ENCODE data around the gene MAP1B.

The MAP1B gene

DNA sequence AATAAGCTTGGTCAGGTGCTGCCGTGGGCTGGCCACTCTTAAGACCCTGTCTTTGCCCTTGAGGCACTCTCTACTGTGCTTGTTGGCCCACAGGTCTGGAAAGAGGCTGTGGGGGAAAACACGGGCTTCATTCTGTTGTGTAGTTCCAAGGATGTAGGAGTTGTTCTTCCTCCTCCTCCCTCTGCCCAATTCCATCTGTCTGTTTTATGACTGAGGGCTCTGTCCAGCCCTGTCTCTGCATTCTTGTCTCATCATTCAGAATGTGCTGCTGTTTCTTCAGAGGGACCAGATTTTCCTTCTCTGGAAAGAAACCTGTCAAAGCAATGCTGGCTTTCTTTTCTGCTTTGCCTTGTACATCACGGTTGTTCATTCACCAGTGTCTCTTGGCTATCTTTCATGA is 84.1 kb downstream of the MAP1B start:
- no peak for DNase-seq (ENCODE audit: low read depth in 2 of 2)

DNA sequence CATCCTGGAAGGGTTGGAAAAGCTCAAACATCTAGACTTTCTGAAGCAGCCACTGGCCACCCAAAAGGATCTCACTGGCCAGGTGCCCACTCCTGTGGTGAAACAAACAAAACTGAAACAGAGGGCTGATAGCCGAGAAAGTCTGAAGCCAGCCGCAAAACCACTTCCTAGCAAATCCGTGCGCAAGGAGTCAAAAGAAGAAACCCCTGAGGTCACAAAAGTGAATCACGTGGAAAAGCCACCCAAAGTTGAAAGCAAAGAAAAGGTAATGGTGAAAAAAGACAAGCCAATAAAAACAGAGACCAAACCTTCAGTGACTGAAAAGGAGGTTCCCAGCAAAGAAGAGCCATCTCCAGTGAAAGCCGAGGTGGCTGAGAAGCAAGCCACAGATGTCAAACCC is 87.6 kb downstream of the MAP1B start:
- peak; percentile 6 to 41 for DNase-seq (ENCODE audit: low read depth in 2 of 2)

DNA sequence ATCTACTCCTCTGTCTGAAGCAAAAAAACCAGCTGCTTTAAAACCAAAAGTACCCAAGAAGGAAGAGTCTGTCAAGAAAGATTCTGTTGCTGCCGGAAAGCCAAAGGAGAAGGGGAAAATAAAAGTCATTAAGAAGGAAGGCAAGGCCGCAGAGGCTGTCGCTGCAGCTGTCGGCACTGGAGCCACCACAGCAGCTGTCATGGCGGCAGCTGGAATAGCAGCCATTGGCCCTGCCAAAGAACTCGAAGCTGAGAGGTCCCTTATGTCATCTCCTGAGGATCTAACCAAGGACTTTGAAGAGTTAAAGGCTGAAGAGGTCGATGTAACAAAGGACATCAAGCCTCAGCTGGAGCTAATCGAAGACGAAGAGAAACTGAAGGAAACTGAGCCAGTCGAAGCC is 88.3 kb downstream of the MAP1B start:
- no peak for DNase-seq (ENCODE audit: low read depth in 2 of 2)

DNA sequence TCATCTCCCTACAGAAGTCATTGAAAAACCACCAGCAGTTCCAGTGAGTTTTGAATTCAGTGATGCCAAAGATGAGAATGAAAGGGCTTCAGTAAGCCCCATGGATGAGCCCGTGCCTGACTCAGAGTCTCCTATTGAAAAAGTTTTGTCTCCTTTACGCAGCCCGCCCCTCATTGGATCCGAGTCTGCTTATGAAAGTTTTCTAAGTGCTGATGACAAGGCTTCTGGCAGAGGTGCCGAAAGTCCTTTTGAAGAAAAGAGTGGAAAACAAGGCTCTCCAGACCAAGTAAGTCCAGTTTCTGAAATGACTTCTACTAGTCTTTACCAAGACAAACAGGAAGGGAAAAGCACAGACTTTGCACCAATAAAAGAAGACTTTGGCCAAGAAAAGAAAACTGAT is 90.1 kb downstream of the MAP1B start:
- DNase-seq (ENCODE audit: low read depth in 2 of 2) = no peak

DNA sequence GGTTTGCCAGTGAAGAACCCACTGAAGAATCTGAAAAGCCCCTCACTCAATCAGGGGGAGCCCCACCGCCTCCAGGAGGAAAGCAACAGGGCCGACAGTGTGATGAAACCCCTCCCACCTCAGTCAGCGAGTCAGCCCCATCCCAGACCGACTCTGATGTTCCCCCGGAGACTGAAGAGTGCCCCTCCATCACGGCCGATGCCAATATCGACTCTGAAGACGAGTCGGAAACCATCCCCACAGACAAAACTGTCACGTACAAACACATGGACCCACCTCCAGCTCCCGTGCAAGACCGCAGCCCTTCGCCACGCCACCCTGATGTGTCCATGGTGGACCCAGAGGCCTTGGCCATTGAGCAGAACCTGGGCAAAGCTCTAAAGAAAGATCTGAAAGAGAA is 92.4 kb downstream of the MAP1B start:
- no peak for DNase-seq (ENCODE audit: low read depth in 2 of 2)

DNA sequence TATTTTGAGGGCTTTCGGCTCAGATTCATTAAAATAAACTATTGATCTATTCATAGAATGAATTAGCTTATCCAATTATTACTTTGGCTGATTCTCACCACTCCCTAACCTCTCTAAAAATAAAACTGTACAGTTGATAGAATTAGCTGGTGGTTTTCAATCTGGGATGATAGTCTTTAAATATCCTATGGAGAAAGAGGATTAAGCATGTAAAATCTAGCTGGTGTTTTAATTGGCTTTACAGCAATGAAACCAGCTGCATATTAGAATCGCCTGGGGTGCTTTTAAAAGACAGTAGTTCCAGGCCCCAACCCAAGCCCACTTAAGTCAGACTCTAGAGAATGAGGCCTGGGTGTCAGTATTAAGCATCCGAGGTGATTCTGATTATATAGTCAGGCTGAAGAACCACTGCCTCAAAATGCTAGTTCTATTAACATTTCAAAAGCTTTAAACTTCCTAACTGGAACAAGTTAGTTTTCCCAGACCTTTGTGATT is 95.1 kb downstream of the MAP1B start:
- no peak for DNase-seq (ENCODE audit: low read depth in 2 of 2)

DNA sequence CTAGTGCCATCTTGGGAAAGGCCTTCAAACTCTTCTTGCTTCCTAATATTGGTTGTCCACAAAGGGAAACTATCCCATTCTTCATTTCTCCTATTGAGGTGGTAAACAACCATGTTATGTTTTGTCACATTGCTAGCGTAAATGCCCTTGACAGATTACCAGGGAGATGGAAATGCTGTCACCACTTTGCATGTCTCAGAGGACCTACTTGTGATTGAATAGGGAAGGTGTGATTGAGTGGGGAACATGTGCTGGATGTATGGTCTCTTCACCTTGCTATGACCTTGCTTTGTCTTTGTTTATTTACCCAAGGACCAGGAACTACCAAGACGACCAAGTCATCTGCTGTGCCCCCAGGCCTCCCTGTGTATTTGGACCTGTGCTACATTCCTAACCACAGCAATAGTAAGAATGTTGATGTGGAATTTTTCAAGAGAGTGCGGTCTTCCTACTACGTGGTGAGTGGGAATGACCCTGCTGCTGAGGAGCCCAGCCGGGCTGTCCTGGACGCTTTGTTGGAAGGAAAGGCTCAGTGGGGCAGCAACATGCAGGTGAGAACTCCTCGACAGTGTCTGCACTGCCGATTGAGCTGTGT is 96.1 kb downstream of the MAP1B start:
- DNase-seq (ENCODE audit: low read depth in 2 of 2) = no peak

DNA sequence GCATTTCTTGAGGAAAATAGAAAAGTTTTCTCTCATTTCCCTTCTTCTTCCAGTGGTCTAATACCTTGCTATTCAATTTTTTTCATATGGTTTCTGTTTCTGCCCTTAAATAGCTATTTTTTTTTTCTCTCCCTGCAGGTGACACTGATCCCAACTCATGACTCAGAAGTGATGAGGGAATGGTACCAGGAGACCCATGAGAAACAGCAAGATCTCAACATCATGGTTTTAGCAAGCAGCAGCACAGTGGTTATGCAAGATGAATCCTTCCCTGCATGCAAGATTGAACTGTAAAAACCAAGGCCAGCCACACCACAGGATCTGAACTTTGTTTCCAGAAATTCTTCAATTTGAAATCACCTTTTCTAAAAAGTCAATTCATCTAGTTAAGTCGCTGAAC is 97.7 kb downstream of the MAP1B start:
- DNase-seq (ENCODE audit: low read depth in 2 of 2) = no peak

DNA sequence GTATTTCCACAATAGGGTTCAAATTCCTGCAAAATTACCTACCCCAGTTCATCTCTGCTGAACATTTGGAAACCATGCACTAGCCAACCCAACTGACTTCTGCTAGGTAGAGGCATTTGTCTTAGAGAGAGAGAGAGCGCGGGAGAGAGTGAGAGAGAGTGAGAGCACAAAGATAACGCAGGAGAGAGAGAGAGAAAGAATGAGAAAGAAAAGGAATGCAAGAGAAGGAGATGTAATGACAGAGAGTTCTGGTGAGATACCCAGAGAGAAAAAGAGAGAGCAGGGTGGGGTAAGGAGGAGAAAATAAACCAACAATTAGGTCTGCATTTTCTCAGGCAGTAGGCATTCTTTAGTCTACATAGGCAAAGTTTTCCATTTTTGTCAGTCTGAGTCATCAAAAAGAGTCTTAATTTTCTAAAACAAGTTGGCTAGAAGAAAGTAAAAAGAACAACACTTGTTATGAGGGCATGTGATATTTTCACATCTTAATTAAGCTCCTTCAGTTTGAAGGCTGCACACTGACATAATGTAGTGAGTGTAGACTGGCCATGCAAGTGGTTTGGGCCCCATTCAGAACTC is 98.2 kb downstream of the MAP1B start:
- DNase-seq (ENCODE audit: low read depth in 2 of 2) = no peak

DNA sequence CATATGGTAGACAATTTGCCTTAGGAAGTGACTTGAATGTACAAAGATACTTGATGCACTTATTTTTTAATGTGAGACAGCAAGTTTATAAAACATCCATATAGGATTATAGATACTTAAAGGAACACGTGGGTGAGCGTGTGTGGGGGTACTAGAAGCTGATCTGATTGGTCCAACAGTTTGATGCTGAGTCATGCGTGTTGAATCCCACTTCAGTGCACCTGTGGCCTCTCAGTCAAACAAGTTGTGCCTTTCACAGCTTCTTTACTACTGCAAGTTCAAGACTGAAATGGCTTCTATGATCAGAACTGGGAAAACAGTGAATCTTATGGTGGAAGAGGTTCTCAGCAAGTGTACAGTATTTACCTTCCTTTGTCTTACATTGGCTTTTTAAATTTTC is 98.9 kb downstream of the MAP1B start:
- no peak for DNase-seq (ENCODE audit: low read depth in 2 of 2)

DNA sequence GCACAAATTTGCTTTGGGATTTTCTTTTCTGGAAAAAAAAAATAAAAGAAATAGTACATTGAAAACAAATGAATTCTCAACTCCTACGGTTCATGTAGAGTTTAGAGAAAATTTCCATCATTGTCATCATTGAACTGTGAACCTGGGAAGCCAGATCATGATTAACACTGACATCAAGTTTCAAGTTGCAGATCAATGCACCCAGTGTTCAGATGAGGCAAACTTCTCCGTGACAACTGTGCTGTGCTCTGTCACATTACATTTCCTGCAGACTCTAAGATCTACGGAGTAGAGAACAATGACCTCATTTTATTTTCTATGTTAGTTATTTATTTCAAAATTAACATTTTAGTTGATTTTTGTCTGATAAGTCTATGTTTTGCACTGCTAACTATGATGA is 99.7 kb downstream of the MAP1B start:
- DNase-seq (ENCODE audit: low read depth in 2 of 2) = no peak

DNA sequence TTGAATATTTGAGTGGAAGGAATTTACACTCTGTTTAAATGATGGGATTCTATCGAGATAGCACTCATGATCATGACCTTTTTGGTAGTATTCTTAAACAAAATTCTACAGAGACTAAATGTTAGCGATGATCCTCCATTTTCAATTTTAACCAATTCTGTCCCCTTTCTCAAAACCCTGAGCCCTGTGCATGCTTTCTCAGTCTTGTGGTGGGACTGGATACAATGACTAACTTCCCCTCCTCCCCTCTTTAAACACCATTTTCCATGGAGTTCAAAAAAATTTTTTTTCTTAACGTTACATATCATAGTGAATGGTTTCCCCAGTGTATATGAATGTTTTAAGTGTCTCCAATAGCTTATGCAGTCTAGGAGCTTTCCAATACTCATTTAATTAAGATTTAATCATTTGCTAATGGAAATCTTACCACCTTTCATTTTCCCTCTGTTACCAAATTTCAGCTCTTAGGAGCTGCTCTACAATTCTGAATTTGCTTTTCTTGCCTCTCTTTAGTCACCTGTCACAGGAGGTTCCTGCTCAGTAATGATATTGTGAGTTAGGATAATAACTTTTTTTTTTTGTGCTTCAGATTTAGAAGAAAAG is 101.2 kb downstream of the MAP1B start:
- DNase-seq (ENCODE audit: low read depth in 2 of 2) = no peak

DNA sequence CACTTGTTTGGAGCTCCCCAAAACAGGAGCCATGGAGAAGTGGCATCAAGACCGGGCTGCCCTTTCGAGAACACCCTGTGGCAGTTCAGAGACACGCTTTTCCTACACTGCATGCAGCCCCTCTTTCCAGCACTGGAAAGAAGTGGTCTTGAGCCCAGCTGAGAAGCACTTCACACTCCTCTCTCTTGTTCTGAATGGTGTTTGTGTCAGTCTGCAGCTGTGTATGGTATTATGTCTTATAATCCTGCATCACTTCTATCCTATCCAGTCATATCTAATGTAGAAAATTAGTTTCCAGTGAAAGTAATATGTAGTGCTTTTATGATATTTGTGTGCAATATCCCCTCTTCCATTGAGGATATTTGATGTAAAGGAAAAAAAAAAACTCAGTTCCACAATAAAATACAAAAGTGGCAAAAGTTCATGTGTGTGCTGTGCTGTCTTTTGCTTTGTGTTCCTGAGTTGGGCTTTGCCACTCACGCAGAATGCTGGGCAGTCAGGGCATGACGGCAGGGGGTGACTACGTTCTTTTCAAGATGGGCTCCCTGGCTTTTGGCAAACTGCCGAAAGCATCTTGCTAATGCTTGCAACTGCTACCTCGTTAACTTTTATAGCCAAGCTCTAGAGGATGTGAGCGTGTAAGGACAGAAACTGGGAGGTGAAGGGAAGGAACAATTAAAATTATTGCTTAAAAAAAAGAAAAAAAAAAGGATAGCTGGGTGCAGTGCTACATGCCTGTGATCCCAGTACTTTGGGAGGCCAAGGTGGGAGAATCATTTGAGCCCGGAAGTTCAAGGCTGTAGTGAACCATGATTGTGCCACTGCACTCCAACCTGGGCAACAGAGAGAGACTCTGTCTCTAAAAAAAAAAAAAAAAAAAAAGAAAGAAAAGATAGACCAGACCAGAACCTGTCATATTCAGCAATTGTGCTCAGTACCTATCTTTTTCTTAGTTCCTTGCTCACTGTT is 102.2 kb downstream of the MAP1B start:
- no peak for DNase-seq (ENCODE audit: low read depth in 2 of 2)

DNA sequence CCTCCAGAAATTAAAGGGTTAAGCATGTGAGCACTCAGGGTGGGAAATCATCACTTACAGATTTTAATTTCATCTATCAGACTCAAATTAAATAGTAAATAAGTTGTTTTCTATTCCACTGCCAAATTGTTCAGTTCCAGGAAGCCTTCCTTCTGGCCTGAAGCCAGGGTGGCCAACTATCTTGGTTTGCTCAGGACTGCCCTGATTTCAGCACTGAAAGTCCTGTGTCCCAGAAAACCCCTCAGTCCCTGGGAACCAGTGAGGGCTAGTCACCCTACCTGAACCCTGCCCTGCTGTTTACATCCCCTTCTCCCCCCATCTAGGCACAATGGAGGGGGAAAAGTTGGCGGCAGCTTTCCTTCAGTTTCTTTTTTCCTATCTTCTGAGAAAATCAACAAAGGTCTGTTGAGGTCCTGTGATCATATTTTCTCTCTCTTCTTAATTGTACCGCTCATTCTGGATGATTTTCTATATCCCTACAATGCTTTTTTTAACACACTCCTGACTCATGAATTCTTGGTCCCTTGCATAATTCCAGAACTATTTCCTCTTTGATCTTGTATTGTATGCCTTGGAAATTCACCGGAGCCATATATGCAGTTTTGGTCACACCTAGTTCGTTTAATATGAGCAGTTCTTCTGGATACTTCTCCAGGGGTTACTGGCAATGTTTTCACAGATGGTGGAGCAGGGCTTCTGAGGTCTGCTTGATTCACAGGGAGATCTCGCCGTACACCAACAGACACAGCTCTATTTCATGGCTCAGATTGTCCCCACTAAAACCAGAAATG is 103.8 kb downstream of the MAP1B start:
- no peak for DNase-seq (ENCODE audit: low read depth in 2 of 2)

DNA sequence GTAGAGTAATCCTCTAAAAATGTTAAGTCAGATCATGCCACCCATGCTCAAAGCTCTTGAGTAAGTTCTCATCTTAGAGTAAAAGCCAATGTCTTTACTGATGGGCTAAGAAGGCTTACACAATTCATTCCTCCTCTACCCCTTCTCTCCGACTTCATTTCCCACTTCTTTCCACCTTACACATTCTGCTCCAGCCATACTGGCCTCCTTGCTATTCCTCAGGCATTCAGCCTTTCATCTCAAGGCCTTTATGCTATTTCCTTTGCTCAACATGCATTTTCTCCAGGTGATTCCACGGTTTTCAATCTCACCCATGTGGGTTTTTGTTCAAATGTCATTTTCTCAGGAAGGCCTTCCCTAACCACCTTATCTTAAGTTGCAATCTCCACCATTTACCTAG is 104.9 kb downstream of the MAP1B start:
- no peak for DNase-seq (ENCODE audit: low read depth in 2 of 2)

DNA sequence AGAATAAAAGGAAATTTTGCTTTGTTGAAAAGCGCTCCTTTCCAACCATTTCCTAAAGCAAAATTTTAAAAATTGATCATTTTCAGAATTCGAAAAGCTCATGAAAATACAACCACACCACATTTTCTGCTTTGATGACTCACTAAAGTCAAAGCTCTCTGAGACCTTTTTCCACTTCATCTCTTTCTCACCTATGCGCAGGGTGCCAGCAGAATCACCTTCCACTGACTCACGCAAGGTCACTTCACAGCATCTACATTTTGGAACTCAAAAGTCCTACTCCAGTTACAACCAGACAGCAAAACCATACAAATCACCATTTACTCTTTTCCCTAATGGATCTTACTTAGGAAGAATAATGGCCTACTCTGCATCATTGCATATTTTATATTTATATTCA is 106.2 kb downstream of the MAP1B start:
- no peak for DNase-seq (ENCODE audit: low read depth in 2 of 2)

DNA sequence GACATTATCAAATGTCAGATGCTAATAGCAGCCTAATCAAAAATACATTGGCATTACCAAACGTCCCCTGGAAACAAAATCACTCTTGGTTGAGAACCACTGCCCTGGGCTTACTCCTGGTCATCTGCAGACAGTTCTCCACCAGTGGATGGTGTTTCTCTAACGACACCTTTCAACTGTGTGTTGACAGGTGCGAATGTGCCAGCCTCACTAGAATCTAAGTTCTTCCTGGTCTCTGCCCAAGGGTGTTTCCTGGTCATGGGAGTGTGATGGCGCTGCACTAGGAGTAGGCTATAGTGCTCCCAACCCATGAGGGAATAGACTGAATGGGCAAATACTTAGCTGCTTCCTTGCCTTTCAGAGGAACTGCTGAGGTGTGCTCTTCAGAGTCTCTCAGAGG is 106.9 kb downstream of the MAP1B start:
- no peak for DNase-seq (ENCODE audit: low read depth in 2 of 2)

DNA sequence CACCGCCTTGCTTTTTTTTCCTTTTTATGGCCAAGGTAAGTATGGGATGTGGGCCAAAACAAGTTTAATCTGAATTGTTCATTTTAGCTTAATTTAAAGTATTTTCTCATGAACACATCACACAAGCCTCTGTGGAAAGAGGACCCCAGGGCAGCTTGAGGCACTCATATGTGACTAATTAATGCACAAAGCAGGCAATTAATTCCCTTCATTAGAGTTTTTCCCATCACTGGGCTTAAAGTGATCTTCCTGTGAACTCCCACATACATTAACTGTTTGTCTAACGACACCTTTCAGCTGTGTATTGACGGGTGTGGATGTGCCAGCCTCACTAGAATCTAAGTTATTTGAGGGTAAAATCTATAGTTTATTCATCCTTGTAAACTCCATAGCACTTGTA is 109.5 kb downstream of the MAP1B start:
- DNase-seq (ENCODE audit: low read depth in 2 of 2) = no peak

DNA sequence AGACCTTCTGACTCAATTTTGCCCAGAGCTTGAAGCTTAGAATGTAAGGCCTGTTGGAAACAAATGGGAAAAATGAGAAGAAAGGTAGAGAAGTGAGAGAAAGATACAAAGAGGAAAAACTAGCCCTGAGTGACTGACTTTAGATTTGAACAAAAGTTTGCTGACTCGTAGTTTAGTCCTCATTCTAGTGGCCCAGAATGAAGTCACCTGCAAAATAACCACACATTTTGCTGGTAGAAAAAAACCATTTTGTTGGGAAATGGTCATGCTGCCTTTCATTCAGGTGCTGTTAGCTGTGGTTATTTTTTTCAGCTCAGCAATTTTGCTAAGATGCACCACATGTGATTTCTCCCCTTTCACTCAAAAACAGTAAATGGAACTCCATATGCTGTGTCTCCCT is 113.8 kb downstream of the MAP1B start:
- DNase-seq (ENCODE audit: low read depth in 2 of 2) = no peak

DNA sequence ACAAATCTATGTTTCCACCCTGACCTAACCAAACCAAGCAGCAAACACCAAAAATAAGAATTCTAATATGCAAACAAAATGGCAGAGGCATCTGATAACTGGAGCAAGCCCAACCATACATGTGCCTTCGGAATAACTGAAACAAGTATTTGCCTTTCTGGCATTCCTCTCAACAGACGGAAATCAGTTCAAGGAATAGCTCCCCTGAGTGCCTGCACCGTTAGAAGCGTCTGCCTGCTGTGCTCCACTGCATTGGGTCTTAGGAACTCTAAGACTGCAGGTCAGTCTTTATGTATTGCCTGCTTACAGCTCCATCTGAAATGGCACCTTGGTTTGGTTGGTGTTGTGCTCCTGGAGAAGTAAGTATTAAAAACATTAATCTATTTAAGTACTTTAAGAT is 114.3 kb downstream of the MAP1B start:
- no peak for DNase-seq (ENCODE audit: low read depth in 2 of 2)

DNA sequence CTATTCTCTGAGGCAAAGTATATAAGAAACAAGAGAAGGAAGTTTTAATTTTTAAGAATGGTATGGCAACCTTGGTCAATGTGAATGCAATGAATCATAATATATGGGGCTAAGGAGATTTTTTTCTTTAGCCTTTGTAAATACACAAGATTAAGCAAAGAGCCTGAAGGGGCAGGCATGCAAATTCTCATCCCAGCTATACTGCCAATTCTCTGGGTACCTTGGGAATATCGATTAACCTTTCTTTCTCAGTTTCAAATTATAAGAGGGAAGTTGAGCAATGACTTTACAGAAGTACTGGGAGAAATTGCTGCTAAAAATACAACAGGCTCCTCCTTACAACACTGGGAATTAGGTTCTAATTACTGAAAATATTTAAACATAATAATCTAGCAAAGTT is 115.2 kb downstream of the MAP1B start:
- DNase-seq (ENCODE audit: low read depth in 2 of 2) = no peak

DNA sequence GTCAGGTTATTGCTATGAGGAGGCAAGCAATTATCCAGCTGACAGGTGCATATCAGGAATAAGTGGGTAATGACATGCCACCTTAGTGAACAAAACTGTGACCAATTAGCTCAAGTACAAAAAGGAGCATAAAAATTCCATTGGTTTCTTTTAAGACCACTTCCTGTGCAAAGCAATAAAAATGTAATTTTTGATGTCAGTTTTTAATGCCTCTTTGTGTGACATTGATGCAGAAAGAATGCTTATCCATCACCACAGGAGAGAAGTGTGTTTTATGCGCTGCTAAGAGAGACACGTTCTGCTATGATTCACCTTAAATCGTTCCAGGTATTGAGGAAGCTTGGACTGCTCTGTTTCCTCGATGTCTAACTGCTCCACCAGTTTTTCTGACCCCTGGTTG is 116.1 kb downstream of the MAP1B start:
- DNase-seq (ENCODE audit: low read depth in 2 of 2) = no peak

Data from stimulated activated CD4-positive, alpha-beta T cell treated with anti-CD3 and anti-CD28 coated beads, Interleukin-4, amount 100 ng/mL, for 48 hours (primary cell).